ENCODE results near the gene TXNRD3.

Gene TXNRD3

GRCh38 chr3:126663750-126664149, 8.8 kb upstream of the TXNRD3 start:
- no peak for TF ChIP-seq CTCF (IDR thresholded peaks at IDR 0.05; ENCODE audit: control extremely low read depth, extremely low read depth, low read depth, missing control alignments)
- ChIA-PET CTCF (no interaction called here), POLR2A (no interaction called here)
- DNase-seq (ENCODE audit: extremely low spot score) = no peak

GRCh38 chr3:126663257-126663656, 8.3 kb upstream of the TXNRD3 start:
- ChIA-PET CTCF (interaction anchor here (1.3 kb wide), 1 partner anchor 16 kb away, joined by 3 read pairs; no protein-coding TSS in a partner anchor), POLR2A (no interaction called here)
- no peak for TF ChIP-seq CTCF (IDR thresholded peaks at IDR 0.05; ENCODE audit: control extremely low read depth, extremely low read depth, low read depth, missing control alignments)
- DNase-seq (ENCODE audit: extremely low spot score) = no peak

GRCh38 chr3:126661532-126662364, 6.8 kb upstream of the TXNRD3 start:
- POLR2A ChIA-PET = no interaction called here
- TF ChIP-seq CTCF (IDR thresholded peaks at IDR 0.05; ENCODE audit: control extremely low read depth, extremely low read depth, low read depth, missing control alignments) = no peak
- DNase-seq (ENCODE audit: extremely low spot score) = no peak
- CTCF ChIA-PET = interaction anchor here (1.3 to 3.5 kb wide), 2 partner anchors 18 kb away, joined by 3 to 16 read pairs; no protein-coding TSS in a partner anchor

- POLR2A ChIA-PET = no interaction called here
- CTCF ChIA-PET = interaction anchor here (0.6 to 3.5 kb wide), 5 partner anchors 9 to 912 kb away, joined by 3 to 16 read pairs (median 3); no protein-coding TSS in a partner anchor
- no peak for TF ChIP-seq CTCF (IDR thresholded peaks at IDR 0.05; ENCODE audit: control extremely low read depth, extremely low read depth, low read depth, missing control alignments)
- no peak for DNase-seq (ENCODE audit: extremely low spot score)
Observed at GRCh38 chr3:126659915-126660886, 5.3 kb upstream of the TXNRD3 start.

GRCh38 chr3:126658584-126658983, 3.7 kb upstream of the TXNRD3 start:
- POLR2A ChIA-PET = no interaction called here
- CTCF ChIA-PET = interaction anchor here (1.8 to 3.5 kb wide), 2 partner anchors 21 to 914 kb away, joined by 3 to 16 read pairs; no protein-coding TSS in a partner anchor
- TF ChIP-seq CTCF (IDR thresholded peaks at IDR 0.05; ENCODE audit: control extremely low read depth, extremely low read depth, low read depth, missing control alignments) = no peak
- no peak for DNase-seq (ENCODE audit: extremely low spot score)

GRCh38 chr3:126657901-126658300, 3.0 kb upstream of the TXNRD3 start:
- ChIA-PET POLR2A (no interaction called here), CTCF (interaction anchor here (1.0 kb wide), 2 partner anchors 14 to 22 kb away, joined by 3 to 5 read pairs; no protein-coding TSS in a partner anchor)
- no peak for TF ChIP-seq CTCF (IDR thresholded peaks at IDR 0.05; ENCODE audit: control extremely low read depth, extremely low read depth, low read depth, missing control alignments)
- no peak for DNase-seq (ENCODE audit: extremely low spot score)

All from GM10248 (cell line).